Neural progenitor cell (in vitro differentiated cells): ENCODE data around the gene MLYCD.

Source experiments
- EZH2phosphoT487 ChIP-seq: fragments of 200-600 bp; sonication (generic); IDR thresholded peaks from 2 replicates; pipeline ENCODE4 v1.6.1; 2017; ENCODE audit warnings: antibody characterized with exemption
- TF ChIP-seq, protein P1 (sequence below): fragments of 200-600 bp; sonication (generic); IDR thresholded peaks from 2 replicates; pipeline ENCODE4 v1.5.1; 2017; ENCODE audit warnings: antibody characterized with exemption, mild to moderate bottlenecking

DNA sequence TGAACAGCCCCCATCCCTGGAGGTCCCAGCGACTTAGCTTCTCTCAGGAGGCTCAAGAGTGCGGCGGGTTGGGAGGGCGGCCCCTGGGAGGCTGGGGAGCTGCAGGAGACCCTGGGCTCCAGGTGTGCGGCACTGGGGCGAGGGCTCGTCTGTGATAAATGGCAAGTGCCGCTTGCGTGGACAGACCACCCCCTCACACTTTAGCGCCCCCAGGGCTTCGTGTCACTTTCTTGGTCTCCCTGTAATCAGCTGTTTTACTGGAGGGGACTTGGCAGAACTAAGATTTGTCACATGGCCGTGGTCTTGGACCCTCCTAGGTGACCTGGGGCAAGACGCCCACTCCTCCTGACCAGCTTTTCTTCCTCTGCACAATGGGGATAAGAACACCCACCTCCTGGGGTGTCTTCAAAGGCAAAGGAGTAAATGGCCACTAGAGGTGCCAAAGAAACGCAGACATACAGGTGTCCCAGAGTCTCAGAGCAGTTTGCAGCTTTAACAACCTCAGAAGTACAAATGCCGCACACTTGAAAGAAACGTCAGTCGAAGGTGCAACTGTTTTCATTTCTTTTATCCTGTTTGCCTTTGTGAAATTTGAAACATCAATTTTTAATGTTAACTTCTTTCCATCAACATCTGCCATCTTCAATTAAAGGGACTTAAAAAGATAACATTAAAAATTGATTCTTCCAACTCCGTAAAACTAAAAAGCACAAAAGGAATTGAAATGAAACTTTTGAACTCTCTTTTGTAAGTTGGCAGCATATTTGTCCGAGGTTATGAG, 55.1 kb downstream of the MLYCD start:
- TF ChIP-seq, protein P1, sequence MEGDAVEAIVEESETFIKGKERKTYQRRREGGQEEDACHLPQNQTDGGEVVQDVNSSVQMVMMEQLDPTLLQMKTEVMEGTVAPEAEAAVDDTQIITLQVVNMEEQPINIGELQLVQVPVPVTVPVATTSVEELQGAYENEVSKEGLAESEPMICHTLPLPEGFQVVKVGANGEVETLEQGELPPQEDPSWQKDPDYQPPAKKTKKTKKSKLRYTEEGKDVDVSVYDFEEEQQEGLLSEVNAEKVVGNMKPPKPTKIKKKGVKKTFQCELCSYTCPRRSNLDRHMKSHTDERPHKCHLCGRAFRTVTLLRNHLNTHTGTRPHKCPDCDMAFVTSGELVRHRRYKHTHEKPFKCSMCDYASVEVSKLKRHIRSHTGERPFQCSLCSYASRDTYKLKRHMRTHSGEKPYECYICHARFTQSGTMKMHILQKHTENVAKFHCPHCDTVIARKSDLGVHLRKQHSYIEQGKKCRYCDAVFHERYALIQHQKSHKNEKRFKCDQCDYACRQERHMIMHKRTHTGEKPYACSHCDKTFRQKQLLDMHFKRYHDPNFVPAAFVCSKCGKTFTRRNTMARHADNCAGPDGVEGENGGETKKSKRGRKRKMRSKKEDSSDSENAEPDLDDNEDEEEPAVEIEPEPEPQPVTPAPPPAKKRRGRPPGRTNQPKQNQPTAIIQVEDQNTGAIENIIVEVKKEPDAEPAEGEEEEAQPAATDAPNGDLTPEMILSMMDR: peak; percentile 54
- no peak for TF ChIP-seq EZH2phosphoT487
